Cerebellar cortex (tissue), 1 donor: Measurements from ENCODE around the gene ANAPC15.
A peak's percentile ranks its signal among the peaks of the same experiment; 100 is the strongest.

Experiments
- DNase-seq: peaks from one replicate; pipeline ENCODE4 v3.0.0-alpha.2; 2015; ENCODE audit warnings: low spot score

ANAPC15 gene

GRCh38 chr11:72124046-72124445, 11.6 kb upstream of the ANAPC15 start:
- DNase-seq: no peak

GRCh38 chr11:72123117-72123653, 10.7 kb upstream of the ANAPC15 start:
- DNase-seq: no peak

DNA sequence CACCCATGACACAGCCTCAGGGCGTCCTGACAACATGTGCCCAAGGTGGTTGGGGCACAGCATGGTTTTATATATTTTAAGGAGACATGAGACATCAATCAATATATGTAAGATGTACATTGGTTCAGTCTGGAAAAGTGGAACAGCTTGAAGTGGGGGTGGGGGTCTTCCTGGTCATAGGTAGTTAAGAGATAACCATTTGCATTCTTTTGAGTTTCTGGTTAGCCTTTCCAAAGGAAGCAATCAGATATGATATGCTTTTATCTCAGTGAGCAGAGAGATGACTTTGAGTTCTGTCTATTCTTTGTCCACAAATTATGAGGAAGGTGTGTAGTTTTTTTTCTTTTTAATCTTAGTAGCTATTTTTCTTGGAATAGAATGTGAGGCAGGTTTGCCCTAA, 10.1 kb upstream of the ANAPC15 start:
- DNase-seq: no peak

- DNase-seq: no peak
Observed at GRCh38 chr11:72120930-72121329, 8.4 kb upstream of the ANAPC15 start.

GRCh38 chr11:72119198-72119597, 6.7 kb upstream of the ANAPC15 start:
- no peak for DNase-seq

DNA sequence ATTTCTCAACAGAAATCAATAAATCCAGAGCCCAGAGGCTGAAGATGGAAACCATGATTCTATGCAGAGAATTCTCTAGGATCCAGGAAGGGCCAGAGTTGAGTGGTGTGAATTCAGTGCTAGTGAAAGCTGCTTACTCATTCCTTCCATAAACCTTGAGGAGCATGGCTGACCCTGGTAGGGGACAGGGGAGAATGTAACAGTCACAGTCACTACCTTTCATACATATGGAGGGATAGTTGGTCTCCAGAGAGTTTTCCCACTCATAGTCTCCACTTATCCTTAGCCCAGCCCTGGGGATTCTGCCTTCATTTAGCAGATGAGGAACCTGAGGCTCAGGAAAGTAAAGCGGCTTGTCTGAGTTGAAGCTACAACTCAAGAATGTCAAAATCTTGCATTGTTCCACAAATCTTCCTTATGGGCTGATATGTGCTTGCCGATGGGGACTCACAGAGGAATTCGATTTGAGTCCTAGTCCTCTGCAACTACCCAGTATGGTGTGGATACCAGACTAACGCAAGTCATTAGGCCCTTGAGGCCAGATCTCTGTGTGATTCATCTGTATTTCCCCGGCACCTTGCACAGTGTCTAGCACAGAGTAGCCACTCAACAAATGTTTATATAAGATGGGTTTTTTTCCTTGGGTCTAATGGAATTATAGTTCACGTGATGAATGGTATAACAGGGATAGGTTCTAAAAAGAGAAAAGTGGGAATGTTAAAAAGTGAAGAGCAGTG, 3.7 kb upstream of the ANAPC15 start:
- DNase-seq: no peak

GRCh38 chr11:72114570-72114969, 2.1 kb upstream of the ANAPC15 start:
- no peak for DNase-seq

GRCh38 chr11:72112978-72113808, 698 bp upstream of the ANAPC15 start:
- DNase-seq: no peak

GRCh38 chr11:72111300-72112142, 974 bp downstream of the ANAPC15 start:
- DNase-seq: no peak

DNA sequence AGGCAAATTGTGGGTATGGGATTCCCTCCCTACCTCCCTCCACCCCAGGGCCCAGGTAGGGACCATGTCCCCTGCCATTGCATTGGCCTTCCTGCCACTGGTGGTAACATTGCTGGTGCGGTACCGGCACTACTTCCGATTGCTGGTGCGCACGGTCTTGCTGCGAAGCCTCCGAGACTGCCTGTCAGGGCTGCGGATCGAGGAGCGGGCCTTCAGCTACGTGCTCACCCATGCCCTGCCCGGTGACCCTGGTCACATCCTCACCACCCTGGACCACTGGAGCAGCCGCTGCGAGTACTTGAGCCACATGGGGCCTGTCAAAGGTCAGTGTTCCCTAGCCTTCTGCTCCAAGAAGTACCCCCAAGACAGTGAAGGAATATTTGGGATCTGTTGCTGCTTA, 6.6 kb downstream of the ANAPC15 start, which contains the start of gene TOMT:
TSS of gene TOMT (plus strand) at position 37 of the 400 bp plus-strand sequence. CDS start at position 65, 28 bp downstream.
- DNase-seq: no peak

GRCh38 chr11:72103754-72104167, 8.7 kb downstream of the ANAPC15 start:
- no peak for DNase-seq

DNA sequence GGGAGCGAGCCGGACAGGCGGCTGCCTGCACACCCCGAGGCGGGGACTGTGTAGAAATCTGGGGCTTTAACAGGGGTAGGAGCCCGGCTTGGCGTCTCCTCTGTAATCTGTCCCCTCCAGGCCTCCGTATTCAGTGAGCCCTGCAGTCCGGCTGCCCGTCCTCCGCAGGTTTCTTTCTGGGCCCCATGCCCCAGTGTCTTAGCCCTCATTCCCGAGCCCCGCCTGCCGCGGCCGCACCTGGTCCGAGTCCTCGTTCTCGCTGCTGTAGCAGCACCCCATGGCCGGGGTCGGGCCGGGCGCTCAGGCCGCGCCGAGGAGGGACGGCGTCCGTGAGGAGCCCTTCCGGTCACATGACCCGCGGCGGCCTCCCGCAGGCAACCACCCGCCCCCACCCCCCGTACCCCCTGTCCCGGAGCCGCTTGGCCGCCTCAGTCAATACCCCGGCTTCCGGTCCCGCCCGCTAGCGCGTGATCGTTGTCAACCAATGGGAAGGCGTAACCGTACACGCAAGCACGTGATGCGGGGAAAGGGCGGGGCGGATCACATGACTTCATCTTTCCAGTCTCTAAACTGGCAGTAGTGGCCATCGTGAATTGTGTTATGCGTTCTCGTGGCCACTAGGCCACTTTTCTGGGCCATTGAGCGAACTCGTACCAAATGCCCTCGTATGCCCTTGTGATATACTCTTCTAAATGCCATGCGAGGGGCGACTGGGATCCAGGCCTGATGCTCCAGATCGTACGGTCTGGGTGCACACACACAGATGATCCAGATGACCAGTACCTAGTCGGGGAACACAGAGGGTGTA, 9.3 kb downstream of the ANAPC15 start, which contains the start of gene LAMTOR1:
TSS of gene LAMTOR1 (minus strand) at position 352 of the 808 bp plus-strand sequence. CDS start at position 279, 73 bp downstream.
- peak; percentile 99 for DNase-seq

DNA sequence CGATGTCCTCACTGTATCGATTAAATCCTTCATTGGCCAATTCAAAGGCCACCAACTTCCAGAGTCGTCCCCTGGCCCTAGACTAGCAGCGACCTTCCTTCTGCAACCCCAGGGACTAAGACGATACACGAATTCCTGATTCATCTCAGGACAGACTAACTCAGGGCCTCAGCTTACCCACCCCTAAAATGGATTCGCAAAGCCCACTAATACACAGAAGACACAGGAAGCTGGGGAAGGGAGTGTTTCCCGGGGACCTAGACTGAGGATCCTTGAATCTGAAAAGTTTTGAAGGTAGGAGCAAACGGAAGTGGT, 9.9 kb downstream of the ANAPC15 start:
- no peak for DNase-seq

- DNase-seq: no peak
Observed at GRCh38 chr11:72102162-72102561, 10.3 kb downstream of the ANAPC15 start.

GRCh38 chr11:72100462-72100861, 12.0 kb downstream of the ANAPC15 start:
- no peak for DNase-seq

GRCh38 chr11:72100009-72100408, 12.5 kb downstream of the ANAPC15 start:
- no peak for DNase-seq

- DNase-seq: no peak
Observed at GRCh38 chr11:72098741-72099140, 13.8 kb downstream of the ANAPC15 start.

DNA sequence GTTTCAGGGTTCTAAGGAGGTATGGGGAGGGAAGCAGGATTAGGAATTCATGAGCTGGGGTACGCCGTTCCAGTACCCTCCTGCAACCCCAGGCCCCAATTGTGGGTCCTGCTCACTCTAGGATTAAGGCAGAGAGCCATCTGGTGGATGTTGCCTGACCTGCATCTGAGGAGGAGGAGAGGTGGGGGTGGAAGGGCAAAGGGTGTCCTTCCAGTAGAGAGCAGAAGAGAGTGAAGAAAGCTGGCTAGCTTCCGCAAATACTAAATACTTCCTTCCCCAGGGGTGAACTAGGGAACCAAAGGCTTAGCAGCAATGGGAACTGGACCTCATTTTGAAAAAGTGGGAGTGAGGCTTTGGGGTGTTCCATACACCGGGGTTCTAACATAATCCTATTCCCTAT, 21.2 kb downstream of the ANAPC15 start:
- peak; percentile 73 for DNase-seq

- no peak for DNase-seq
Observed at GRCh38 chr11:72088076-72088808, 24.3 kb downstream of the ANAPC15 start.

DNA sequence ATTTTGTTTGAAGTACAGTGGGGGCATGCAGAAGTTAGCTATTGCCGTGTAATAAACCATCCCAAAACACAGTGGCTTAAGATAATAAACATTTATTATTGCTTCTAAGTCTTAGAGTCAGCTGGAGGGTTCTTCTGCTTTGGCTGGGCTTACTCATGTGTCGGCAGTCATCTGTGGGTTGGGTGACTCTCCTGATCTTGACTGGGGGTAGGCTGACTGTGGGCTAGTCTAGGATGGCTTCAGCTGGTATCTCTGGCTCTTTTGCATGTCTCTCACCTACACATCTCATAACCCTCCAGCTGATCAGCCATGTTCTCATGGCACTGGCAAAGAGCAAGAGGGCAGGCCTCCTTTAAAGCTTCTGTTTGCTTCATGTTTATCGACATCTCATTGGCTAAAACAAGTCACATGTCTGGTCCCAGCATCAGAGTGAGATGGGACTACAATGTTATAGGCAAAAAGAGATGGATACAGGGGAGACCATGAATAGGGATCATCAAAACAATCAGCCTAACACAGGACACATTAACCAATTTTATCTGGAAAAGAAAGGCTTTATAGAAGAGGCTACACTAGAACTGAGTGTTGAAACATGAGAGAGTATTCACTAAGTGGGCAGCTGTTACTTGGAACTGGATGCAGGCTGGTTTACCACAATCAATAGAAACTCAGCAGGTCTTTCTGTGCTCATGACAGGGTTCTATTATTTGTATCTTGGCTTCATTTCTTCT, 26.7 kb downstream of the ANAPC15 start:
- DNase-seq: peak; percentile 34
